ENCODE results near the gene MAG. TPM values are rescaled to one million over a fixed set of nuclear protein-coding genes. Genes with fewer than 3 reads are reported as not detected.
A peak's percentile ranks its signal among the peaks of the same experiment; 100 is the strongest.

The MAG gene
- total RNA-seq (2022) (not detected in 2 replicates), Bru-seq, nascent RNA (not detected), BruChase-seq, experiment 1, labeled RNA remaining after a 6-hour chase (not detected), BruChase-seq, experiment 2, labeled RNA remaining after a 2-hour chase (not detected)
- long read RNA-seq: 0 reads

- no peak for DNase-seq (ENCODE audit: unreplicated experiment)
- intact Hi-C loops (cut with micrococcal nuclease): no loop called here
- no peak for TF ChIP-seq CTCF (IDR thresholded peaks at IDR 0.05; ENCODE audit: unreplicated experiment)
- BruUV-seq (replicated peaks): no TSS peak
- POLR2A ChIA-PET: no interaction called here
- Mint-ChIP-seq H3K36me3 (ENCODE audit: insufficient read depth, unreplicated experiment) (no peaks in the 10 kb centered on the region), H3K4me3 (ENCODE audit: unreplicated experiment) (no peak within 1 kb of the TSS), H3K27me3 (ENCODE audit: insufficient read depth, unreplicated experiment) (peaks cover 47% of the 10 kb centered on the region), H3K4me1 (ENCODE audit: insufficient read depth, unreplicated experiment) (no peaks in the 10 kb centered on the region), H3K9me3 (ENCODE audit: unreplicated experiment) (no peaks in the 10 kb centered on the region), H3K27ac (ENCODE audit: low read depth, unreplicated experiment) (no peak within 1 kb of the TSS)
- CTCF ChIA-PET: no interaction called here
Observed at GRCh38 chr19:35291916-35292315, at the start of gene MAG. TSS of gene MAG (plus strand) at chr19:35292161. CDS start at chr19:35295409, 3,248 bp downstream.

- intact Hi-C loops (cut with micrococcal nuclease): loop anchor here (10.0 kb wide), 1 partner anchor 182 kb away; no protein-coding TSS in a partner anchor
- POLR2A ChIA-PET: no interaction called here
- CTCF ChIA-PET: no interaction called here
- H3K27me3 Mint-ChIP-seq (ENCODE audit: insufficient read depth, unreplicated experiment): peaks cover 6% of the 10 kb centered on the region
- DNase-seq (ENCODE audit: unreplicated experiment): no peak
- H3K36me3 Mint-ChIP-seq (ENCODE audit: insufficient read depth, unreplicated experiment): peaks cover 13% of the 10 kb centered on the region
- TF ChIP-seq CTCF (IDR thresholded peaks at IDR 0.05; ENCODE audit: unreplicated experiment): no peak
- H3K27ac Mint-ChIP-seq (ENCODE audit: low read depth, unreplicated experiment): no peak overlapping the region
- peaks cover 16% of the 10 kb centered on the region for H3K4me1 Mint-ChIP-seq (ENCODE audit: insufficient read depth, unreplicated experiment)
- H3K4me3 Mint-ChIP-seq (ENCODE audit: unreplicated experiment): peak overlapping the region; percentile 92
- no TSS peak for BruUV-seq (replicated peaks)
- peaks cover 9% of the 10 kb centered on the region for H3K9me3 Mint-ChIP-seq (ENCODE audit: unreplicated experiment)
Observed at GRCh38 chr19:35246466-35247092, 45.4 kb upstream of the MAG start.

- peak; percentile 90 for DNase-seq (ENCODE audit: unreplicated experiment)
- Mint-ChIP-seq H3K4me3 (ENCODE audit: unreplicated experiment) (peak overlapping the region; percentile 92), H3K9me3 (ENCODE audit: unreplicated experiment) (peaks cover 8% of the 10 kb centered on the region), H3K27me3 (ENCODE audit: insufficient read depth, unreplicated experiment) (no peaks in the 10 kb centered on the region), H3K36me3 (ENCODE audit: insufficient read depth, unreplicated experiment) (peaks cover 25% of the 10 kb centered on the region), H3K27ac (ENCODE audit: low read depth, unreplicated experiment) (peak overlapping the region; percentile 99), H3K4me1 (ENCODE audit: insufficient read depth, unreplicated experiment) (peaks cover 16% of the 10 kb centered on the region)
- ChIA-PET POLR2A (interaction anchor here (0.6 to 1.7 kb wide), 6 partner anchors 8 to 365 kb away, joined by 3 to 4 read pairs (median 3); no protein-coding TSS in a partner anchor), CTCF (interaction anchor here (0.5 to 0.6 kb wide), 2 partner anchors 113 to 390 kb away, joined by 3 read pairs; partner anchors contain the start of gene LGI4)
- intact Hi-C loops (cut with micrococcal nuclease): loop anchor here (1.0 to 10.0 kb wide), 2 partner anchors 93 to 183 kb away; partner anchors contain the start of gene FXYD5
- BruUV-seq (replicated peaks): TSS peak; percentile 62
- TF ChIP-seq CTCF (IDR thresholded peaks at IDR 0.05; ENCODE audit: unreplicated experiment): peak; percentile 51
Observed at GRCh38 chr19:35247526-35248309, 44.2 kb upstream of the MAG start.

Data from MCF 10A (cell line).